Glutamatergic neuron (in vitro differentiated cells): ENCODE results near the gene GALNT13. TPM values are rescaled to one million over a fixed set of nuclear protein-coding genes. Genes with fewer than 3 reads are reported as not detected.
A peak's percentile ranks its signal among the peaks of the same experiment; 100 is the strongest.

Experiments
- DNase-seq: peaks from one replicate; pipeline ENCODE4 v3.0.0; 2022
- H3K27ac Mint-ChIP-seq: one replicate; pipeline ENCODE4 v1.8.0; 2020; ENCODE audit warnings: mild to moderate bottlenecking, mixed read lengths, inconsistent platforms; ENCODE audit not compliant: unreplicated experiment
- H3K27me3 Mint-ChIP-seq: one replicate; pipeline ENCODE4 v1.8.0; 2020; ENCODE audit warnings: mild to moderate bottlenecking, moderate library complexity, mixed read lengths, inconsistent platforms; ENCODE audit not compliant: unreplicated experiment
- H3K36me3 Mint-ChIP-seq: one replicate; pipeline ENCODE4 v1.8.0; 2020; ENCODE audit warnings: mild to moderate bottlenecking, mixed read lengths, inconsistent platforms; ENCODE audit not compliant: unreplicated experiment
- H3K4me1 Mint-ChIP-seq: one replicate; pipeline ENCODE4 v1.8.0; 2020; ENCODE audit warnings: mild to moderate bottlenecking, low read depth, mixed read lengths, inconsistent platforms; ENCODE audit not compliant: unreplicated experiment
- H3K4me3 Mint-ChIP-seq: one replicate; pipeline ENCODE4 v1.8.0; 2020; ENCODE audit warnings: mild to moderate bottlenecking, mixed read lengths, inconsistent platforms; ENCODE audit not compliant: unreplicated experiment
- H3K9me3 Mint-ChIP-seq: one replicate; pipeline ENCODE4 v1.8.0; 2020; ENCODE audit warnings: mild to moderate bottlenecking, moderate library complexity, mixed read lengths, inconsistent platforms; ENCODE audit not compliant: unreplicated experiment
- CTCF ChIP-seq: fragments of 200-600 bp; sonication (generic); IDR thresholded peaks from one replicate; pipeline ENCODE4 v1.5.0; 2021; ENCODE audit not compliant: partially characterized antibody, unreplicated experiment
- long read RNA-seq: library from polyadenylated mRNA; unstranded; transcript quantifications from one replicate; pipeline ENCODE4 v2.0.0, GENCODE V29; 2020; ENCODE audit not compliant: unreplicated experiment
- total RNA-seq: library from RNA; stranded (reverse); fragmentation: NEBNext Ultra II Directional; extraction: Animal tissue kit (Norgen Biotek cat#: 25700); gene quantifications from one replicate; pipeline ENCODE4 v1.2.1, GENCODE V29; 2021; ENCODE audit not compliant: unreplicated experiment

GALNT13 gene
- 5.5 TPM for total RNA-seq
- long read RNA-seq, partial matches to known transcripts, result 2 of 2 reads
- long read RNA-seq, other reads (novel, unspliced or antisense), result 0 of 2 reads

- no peak for TF ChIP-seq CTCF
- peaks cover 8% of the 10 kb centered on the region for H3K9me3 Mint-ChIP-seq
- H3K4me1 Mint-ChIP-seq, result peaks cover 6% of the 10 kb centered on the region
- peak; percentile 80 for DNase-seq
- peaks cover 3% of the 10 kb centered on the region for H3K27me3 Mint-ChIP-seq
- peaks cover 4% of the 10 kb centered on the region for H3K36me3 Mint-ChIP-seq
- H3K4me3 Mint-ChIP-seq, result peak within 1 kb of the TSS; percentile 99
- H3K27ac Mint-ChIP-seq, result peak within 1 kb of the TSS; percentile 75
These were observed at the start of gene GALNT13 for GRCh38 chr2:153871231-153872221. Gene GALNT13, plus strand, starts transcription at chr2:153871922.

GRCh38 chr2:153823880-153824279, 47.8 kb upstream of the GALNT13 start:
- no peaks in the 10 kb centered on the region for H3K9me3 Mint-ChIP-seq
- H3K4me3 Mint-ChIP-seq, result no peak overlapping the region
- no peak for TF ChIP-seq CTCF
- no peaks in the 10 kb centered on the region for H3K4me1 Mint-ChIP-seq
- H3K27me3 Mint-ChIP-seq, result no peaks in the 10 kb centered on the region
- peaks cover 7% of the 10 kb centered on the region for H3K36me3 Mint-ChIP-seq
- no peak overlapping the region for H3K27ac Mint-ChIP-seq
- no peak for DNase-seq

GRCh38 chr2:153828335-153828734, 43.4 kb upstream of the GALNT13 start:
- no peak overlapping the region for H3K27ac Mint-ChIP-seq

GRCh38 chr2:153834662-153835061, 37.1 kb upstream of the GALNT13 start:
- H3K27ac Mint-ChIP-seq, result no peak overlapping the region
- no peak overlapping the region for H3K4me3 Mint-ChIP-seq
- no peaks in the 10 kb centered on the region for H3K36me3 Mint-ChIP-seq
- peaks cover 2% of the 10 kb centered on the region for H3K9me3 Mint-ChIP-seq
- no peaks in the 10 kb centered on the region for H3K4me1 Mint-ChIP-seq
- H3K27me3 Mint-ChIP-seq, result no peaks in the 10 kb centered on the region
- no peak for DNase-seq
- no peak for TF ChIP-seq CTCF

More at GRCh38 chr2:153828335-153828734, 43.4 kb upstream of the GALNT13 start:
- no peaks in the 10 kb centered on the region for H3K9me3 Mint-ChIP-seq
- H3K36me3 Mint-ChIP-seq, result peaks cover 7% of the 10 kb centered on the region
- H3K4me1 Mint-ChIP-seq, result no peaks in the 10 kb centered on the region
- H3K4me3 Mint-ChIP-seq, result no peak overlapping the region
- no peak for TF ChIP-seq CTCF
- H3K27me3 Mint-ChIP-seq, result no peaks in the 10 kb centered on the region
- no peak for DNase-seq

GRCh38 chr2:153858250-153858649, 13.5 kb upstream of the GALNT13 start:
- no peak for DNase-seq
- H3K27ac Mint-ChIP-seq, result no peak overlapping the region
- H3K4me3 Mint-ChIP-seq, result no peak overlapping the region
- no peak for TF ChIP-seq CTCF
- H3K9me3 Mint-ChIP-seq, result no peaks in the 10 kb centered on the region
- no peaks in the 10 kb centered on the region for H3K4me1 Mint-ChIP-seq
- no peaks in the 10 kb centered on the region for H3K27me3 Mint-ChIP-seq
- no peaks in the 10 kb centered on the region for H3K36me3 Mint-ChIP-seq
